Measurements from ENCODE around the gene TSPAN9. TPM values are rescaled to one million over a fixed set of nuclear protein-coding genes. Genes with fewer than 3 reads are reported as not detected.

TSPAN9 gene
- total RNA-seq, 1 donor: 8.1 TPM

- H3K4me3 ChIP-seq (ENCODE audit: low read depth, low read length): peak overlapping the region; percentile 17
- TF ChIP-seq CTCF (IDR thresholded peaks at IDR 0.05; ENCODE audit: insufficient read depth, low read length): no peak
- no peak for DNase-seq (ENCODE audit: low read depth)
Observed at GRCh38 chr12:3097836-3098235, 20.7 kb downstream of the TSPAN9 start.

- TF ChIP-seq CTCF (IDR thresholded peaks at IDR 0.05; ENCODE audit: insufficient read depth, low read length): no peak
- DNase-seq (ENCODE audit: low read depth): no peak
- H3K4me3 ChIP-seq (ENCODE audit: low read depth, low read length): no peak overlapping the region
Observed at GRCh38 chr12:3098436-3098835, 21.3 kb downstream of the TSPAN9 start.

GRCh38 chr12:3099146-3099545 lies 22.0 kb downstream of the TSPAN9 start:
- no peak for TF ChIP-seq CTCF (IDR thresholded peaks at IDR 0.05; ENCODE audit: insufficient read depth, low read length)
- no peak for DNase-seq (ENCODE audit: low read depth)
- H3K4me3 ChIP-seq (ENCODE audit: low read depth, low read length): no peak overlapping the region

- TF ChIP-seq CTCF (IDR thresholded peaks at IDR 0.05; ENCODE audit: insufficient read depth, low read length): no peak
- H3K4me3 ChIP-seq (ENCODE audit: low read depth, low read length): no peak overlapping the region
- peak; percentile 37 for DNase-seq (ENCODE audit: low read depth)
Observed at GRCh38 chr12:3101309-3102024, 24.3 kb downstream of the TSPAN9 start.

- no peak overlapping the region for H3K4me3 ChIP-seq (ENCODE audit: low read depth, low read length)
- DNase-seq (ENCODE audit: low read depth): no peak
Observed at GRCh38 chr12:3102771-3103410, 25.7 kb downstream of the TSPAN9 start.

GRCh38 chr12:3103806-3104205 lies 26.6 kb downstream of the TSPAN9 start:
- DNase-seq (ENCODE audit: low read depth): no peak
- TF ChIP-seq CTCF (IDR thresholded peaks at IDR 0.05; ENCODE audit: insufficient read depth, low read length): no peak
- no peak overlapping the region for H3K4me3 ChIP-seq (ENCODE audit: low read depth, low read length)

More at GRCh38 chr12:3102771-3103410, 25.7 kb downstream of the TSPAN9 start:
- no peak for TF ChIP-seq CTCF (IDR thresholded peaks at IDR 0.05; ENCODE audit: insufficient read depth, low read length)

All from fibroblast of the aortic adventitia (primary cell).